H1 (cell line): ENCODE results near the gene CDH8. TPM values are rescaled to one million over a fixed set of nuclear protein-coding genes. Genes with fewer than 3 reads are reported as not detected.

ENCODE experiments used
- JUND ChIP-seq: IDR thresholded peaks from 2 replicates; pipeline ENCODE4 v1.6.1; 2011; ENCODE audit warnings: mild to moderate bottlenecking, improper control_type of control experiment, low read length
- KDM1A ChIP-seq: fragments of 200-600, 300-600 bp; sonication (generic); IDR thresholded peaks from 2 replicates; pipeline ENCODE4 v1.7.1; 2016; ENCODE audit warnings: mild to moderate bottlenecking, low read length, borderline replicate concordance
- KDM5A ChIP-seq: fragments of 200-600 bp; IDR thresholded peaks from 2 replicates; pipeline ENCODE4 v1.7.1; 2012; ENCODE audit warnings: mild to moderate bottlenecking, low read length, inconsistent platforms, mixed read lengths
- SP1 ChIP-seq: IDR thresholded peaks from 2 replicates; pipeline ENCODE4 v1.6.1; 2011; ENCODE audit warnings: low read depth, low read length
- SP2 ChIP-seq: IDR thresholded peaks from 2 replicates; pipeline ENCODE4 v1.6.1; 2012; ENCODE audit warnings: mild to moderate bottlenecking, low read length, inconsistent platforms
- SUZ12 ChIP-seq: fragments of 200-600 bp; sonication (generic); IDR thresholded peaks from 2 replicates; pipeline ENCODE4 v1.6.1; 2012; ENCODE audit warnings: mild to moderate bottlenecking, inconsistent platforms, low read length, moderate library complexity, mixed read lengths
- polyA plus RNA-seq, 7 experiments: library from polyadenylated mRNA; depleted of rRNA in 3 of 7; stranded (reverse) in 5 of 7; unstranded in 2 of 7; fragments of >200 nt in 5 of 7; fragments of 200-250 nt in 2 of 7; gene quantifications; 1 replicate in 5 of 7; 2 replicates in 1 of 7; 4 replicates in 1 of 7; pipeline versions ENCODE4 v1.2.1 to v1.2.3, GENCODE V29; 2011 to 2013; ENCODE audit warnings: missing spikeins in 2 of 7, mixed read lengths in 2 of 7
- total RNA-seq: library from RNA; stranded (reverse); fragmentation: NEBNext Ultra II Directional; extraction: Animal tissue kit (Norgen Biotek cat#: 25700); gene quantifications from 2 replicates; pipeline ENCODE4 v1.2.1, GENCODE V29; 2021

CDH8 gene
- total and polyA plus RNA-seq, 2 of the 8 experiments (the other 6 are each of a cell fraction or from before 2014, with no cell fraction given) = 7.7 to 8.4 TPM

- TF ChIP-seq SP2 (no peak), SUZ12 (no peak), SP1 (no peak), JUND (no peak), KDM1A (no peak), KDM5A (no peak)
Observed at GRCh38 chr16:62051942-62052341, 15.7 kb upstream of the CDH8 start (continued).
